Fibroblast of skin of right biceps (primary cell): Measurements from ENCODE around the gene ITCH.
"Not testable (repeated sequence)": the region's sequence is repeated elsewhere in the genome, so short reads cannot be mapped to it uniquely, and the experiment has no call there.

Source experiments
- DNase-seq: peaks from one replicate; pipeline ENCODE4 v3.0.0-alpha.2; 2013

The ITCH gene

DNA sequence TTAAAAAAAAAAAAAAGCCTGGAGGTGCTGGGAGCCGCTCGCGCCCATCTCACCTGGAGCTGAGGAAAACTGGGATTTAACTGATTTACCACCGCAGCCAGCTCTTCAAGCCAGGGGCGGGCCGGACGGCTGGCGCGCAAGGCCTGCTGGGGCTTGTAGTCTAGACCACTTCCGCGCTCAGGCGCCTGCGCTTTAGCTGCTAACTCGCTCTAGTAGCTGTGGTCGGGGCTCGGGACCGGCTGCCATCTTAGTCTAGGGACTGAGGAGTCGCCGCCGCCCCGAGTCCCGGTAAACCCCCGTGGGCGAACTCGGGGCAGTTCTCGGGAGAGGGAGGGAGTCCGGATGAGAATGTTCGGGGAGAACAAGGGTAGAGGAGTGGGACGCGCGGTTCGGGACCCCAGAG is at the start of gene ITCH:
ITCH (plus strand) TSS at position 212 of the 403 bp plus-strand sequence. CDS start 30,539 bp downstream, outside the sequence.
- DNase-seq, result peak; percentile 95

DNA sequence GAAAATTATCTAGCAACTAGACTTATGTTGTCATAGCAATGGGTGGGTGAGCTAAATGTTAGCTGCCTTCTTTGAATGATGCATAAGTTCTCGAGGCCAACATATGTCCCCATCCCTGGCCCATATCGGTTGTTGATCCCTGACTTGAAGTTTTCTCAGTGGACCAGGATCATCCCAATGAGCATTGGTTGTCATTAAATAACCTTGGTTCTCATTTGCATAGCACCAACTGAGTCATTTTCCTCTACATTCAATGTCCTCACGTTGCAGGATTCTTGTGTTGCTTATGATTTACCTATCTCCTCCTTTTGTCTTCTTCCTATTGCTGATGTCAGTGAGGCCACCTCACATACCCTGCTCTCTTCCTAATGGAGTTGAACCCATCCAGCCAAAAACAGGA is 47.8 kb upstream of the ITCH start:
- DNase-seq, result no peak

DNA sequence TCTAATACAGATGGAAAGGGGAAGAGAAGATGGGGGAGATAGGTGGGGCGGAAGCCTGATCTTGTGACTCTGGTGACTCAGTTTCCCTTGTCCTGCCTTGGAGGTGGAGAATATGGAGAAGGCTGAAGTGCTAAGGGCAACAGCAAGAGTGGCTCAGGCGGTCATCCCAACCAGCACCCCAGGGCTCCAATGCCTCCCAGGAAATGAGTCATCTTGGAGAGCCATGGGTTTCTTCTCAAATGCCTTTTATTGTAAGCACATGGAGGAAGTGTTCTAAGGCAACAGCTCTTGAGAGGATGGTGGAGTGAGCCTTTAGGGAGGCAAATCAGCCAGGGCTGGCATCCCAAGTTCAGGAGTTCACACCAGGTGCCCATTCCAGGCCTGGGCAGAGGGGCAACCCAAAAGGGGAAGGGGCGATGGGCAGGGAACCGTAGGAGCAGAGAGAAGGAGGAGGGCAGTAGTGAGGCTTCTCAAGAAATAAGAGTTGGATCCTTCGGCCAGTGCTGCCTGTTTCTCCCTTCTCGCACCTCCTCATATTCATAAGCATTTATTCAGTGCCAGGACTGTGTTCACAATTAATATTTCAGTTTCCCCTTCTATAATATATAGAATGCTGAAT is 46.8 kb upstream of the ITCH start:
- DNase-seq, result peak; percentile 40

DNA sequence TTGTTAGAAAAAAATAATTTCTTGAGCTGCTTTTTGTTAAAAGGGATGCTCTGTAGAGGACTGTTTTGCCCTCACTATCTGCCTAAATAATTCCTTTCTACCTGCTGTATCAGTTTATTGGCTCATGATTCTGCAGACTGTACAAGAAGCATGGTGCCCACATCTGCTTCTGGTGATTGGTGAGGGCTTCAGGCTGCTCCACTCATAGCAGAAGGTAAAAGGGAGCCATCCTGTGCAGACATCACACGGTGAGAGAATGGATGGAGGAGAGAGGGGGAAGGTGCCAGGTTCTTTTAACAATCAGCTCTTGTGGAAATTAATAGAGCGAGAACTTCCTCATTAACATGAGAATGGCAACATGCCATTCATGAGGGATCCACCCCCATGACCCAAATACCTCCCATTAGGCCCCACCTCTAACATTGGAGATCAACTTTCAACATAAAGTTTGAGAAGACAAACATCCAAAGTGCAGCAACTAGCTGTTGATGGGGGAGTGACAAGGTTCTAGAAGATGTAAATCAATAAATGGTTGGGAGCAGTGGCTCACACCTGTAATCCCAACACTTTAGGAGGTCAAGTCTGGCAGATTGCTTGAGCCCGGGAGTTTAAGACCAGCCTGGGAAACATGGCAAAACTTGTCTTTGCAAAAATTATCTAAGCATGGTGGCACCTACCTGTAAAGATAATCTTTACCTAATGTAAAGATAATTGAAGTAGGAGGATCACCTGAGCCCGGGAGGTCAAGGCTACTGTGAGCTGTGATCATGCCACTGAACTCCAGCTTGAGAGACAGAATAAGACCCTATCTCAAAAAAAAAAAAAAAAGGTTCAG is 44.2 kb upstream of the ITCH start:
- DNase-seq, result no peak

DNA sequence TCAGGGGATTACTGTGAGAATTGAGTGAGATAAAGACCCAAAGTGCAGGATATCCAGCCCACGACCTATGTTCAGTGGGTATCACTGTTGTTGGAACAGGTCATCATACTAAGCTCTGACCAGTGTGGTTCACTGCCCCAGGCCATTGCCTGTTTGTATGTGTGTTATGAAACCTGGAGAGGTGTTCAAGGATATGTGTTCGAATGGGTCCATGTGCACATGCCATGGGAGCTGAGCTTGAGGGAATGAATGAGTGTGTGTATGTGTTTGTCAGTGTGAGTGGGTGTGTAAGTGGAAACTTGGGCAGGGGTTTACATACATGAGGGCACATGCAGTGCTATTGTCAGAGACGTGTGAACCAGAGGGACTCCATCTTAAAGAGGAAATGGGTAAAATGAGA is 42.2 kb upstream of the ITCH start:
- DNase-seq, result no peak

DNA sequence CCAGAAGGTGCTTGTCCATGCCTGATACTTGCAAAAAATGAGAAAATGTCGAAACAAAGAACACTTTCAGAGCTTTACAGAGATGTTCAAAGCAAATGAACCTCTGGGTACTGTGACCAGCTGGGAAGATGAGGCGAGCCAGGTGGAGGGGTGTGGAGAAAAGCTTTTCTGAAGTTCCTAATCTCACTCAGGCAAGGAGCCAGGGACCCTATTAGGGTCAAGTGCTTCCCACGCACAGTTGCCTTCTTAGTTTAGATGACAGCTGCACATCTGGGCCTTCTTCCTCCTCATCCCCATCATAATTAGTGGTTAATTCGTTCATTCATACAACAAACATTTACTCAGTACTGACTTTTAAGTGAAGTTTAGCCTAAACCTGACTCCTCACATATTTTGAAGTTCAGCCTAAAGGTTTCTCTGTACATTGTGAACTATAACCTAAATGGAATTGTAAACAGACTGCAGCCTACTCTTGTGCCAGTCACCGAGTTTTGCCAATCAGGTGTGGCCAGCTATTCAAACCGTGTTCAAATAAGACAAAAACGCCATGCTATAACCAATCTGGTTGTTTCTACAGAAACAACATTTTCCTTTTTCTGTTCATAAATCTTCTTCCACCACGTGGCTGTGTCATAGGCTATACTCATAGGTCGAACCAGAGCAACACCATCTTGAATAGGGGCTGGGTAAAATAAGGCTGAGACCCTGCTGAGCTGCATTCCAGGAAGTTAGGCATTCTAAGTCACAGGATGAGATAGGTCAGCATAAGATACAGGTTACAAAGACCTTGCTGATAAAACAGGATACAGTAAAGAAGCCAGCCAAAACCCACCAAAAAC is 40.6 kb upstream of the ITCH start:
- DNase-seq, result no peak

DNA sequence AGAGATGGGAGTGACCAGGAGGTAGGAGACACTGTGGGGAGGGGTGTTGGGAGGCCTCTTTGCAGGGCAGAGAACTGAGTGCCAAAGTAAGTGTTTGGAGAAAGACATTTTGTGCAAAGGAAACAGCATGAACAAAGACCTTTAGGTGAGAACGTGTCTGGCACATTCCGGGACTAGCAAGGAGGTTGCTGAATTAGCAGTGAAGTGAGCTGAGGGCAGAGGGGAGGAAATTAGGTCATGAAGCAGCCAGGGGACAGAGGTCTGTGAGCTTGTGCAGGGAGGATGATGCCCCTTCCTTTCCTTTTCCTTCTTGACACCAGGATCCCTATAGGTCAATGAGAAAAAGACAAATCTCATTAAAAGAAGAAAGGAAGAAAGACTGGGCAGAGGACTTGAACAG is 38.5 kb upstream of the ITCH start:
- no peak for DNase-seq

DNA sequence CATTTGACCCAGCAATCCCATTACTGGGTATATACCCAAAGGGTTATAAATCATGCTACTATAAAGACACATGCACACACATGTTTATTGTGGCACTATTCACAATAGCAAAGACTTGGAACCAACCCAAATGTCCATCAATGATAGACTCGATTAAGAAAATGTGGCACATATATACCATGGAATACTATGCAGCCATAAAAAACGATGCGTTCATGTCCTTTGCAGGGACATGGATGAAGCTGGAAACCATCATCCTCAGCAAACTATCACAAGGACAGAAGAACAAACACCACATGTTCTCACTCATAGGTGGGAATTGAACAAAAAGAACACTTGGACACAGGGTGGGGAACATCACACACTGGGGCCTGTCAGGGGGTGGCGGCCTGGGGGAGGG is 34.9 kb upstream of the ITCH start:
- not testable (repeated sequence) for DNase-seq

DNA sequence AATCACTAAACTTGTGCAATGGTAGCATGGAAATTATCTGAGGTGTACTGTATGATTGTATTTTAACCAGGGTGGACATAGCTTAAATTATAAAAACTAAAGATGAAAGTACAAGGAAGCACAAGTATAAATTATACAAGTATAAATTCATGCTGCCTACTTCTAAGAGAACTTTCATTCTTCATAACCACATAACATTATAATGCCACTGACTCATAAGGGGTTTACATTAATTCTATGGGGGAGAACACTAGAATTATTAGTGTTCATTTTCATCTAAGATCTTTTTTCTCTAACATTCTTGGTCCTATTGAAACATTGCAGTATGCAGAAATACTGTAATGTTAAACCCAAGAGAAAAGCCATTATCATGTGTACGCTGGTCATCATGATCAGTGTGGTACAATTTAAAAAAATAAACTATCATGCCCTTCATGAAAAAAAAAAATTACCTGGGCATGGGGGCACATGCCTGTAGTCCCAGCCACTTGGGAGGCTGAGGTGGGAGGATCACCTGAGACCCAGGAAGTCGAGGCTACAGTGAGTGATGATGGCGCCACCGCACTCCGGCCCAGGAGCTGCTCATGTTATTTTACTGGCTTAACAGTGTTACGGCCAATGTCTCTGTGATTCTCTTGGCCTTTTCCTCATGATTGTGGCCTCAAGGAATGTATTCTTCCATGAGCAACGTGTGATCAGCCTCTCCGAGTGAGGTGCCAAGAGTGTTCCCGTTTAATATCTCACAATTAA is 34.0 kb upstream of the ITCH start:
- DNase-seq, result peak; percentile 41

DNA sequence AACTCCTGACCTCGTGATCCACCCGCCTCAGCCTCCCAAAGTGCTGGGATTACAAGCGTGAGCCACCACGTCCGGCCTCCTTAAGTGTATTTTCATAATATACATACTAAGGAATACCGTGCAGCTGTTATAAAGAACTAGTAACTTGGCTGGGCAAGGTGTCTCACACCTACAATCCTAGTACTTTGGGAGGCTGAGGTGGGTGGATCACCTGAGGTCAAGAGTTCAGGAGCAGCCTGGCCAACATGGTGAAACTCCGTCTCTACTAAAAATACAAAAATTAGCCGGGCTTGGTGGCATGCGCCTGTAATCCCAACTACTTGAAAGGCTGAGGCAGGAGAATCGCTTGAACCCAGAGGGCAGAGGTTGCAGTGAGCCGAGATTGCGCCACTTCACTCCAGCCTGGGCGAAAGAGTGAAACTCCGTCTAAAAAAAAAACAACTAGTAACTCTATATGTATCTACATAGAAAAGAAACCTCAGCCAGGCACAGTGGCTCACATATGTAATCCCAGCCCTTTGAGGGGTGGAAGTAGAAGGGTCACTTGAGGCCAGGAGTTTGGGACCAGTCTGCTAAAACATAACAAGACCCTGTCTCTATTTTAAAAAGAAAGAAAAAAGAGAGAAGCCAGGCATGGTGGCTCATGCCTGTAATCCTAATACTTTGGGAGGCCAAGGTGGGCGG is 32.1 kb upstream of the ITCH start:
- DNase-seq, result not testable (repeated sequence)

DNA sequence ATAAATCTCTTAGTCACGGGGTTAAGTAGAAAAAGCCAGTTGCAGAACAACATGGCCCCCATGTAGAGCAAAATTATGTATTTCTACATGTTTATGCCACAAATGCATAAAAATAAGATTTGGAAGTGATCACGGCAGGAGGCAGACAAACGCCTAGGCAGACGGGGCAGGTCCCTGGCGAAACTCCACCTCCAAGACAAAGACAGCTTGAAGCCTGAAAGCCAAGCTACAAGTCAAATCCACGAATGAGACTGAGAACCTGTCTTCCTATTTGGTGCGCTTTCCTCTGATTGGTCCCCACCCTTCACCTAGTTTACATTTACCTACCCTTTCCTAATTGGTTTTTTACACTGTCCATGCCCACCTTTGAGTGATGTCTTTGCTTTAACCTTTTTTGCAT is 31.2 kb upstream of the ITCH start:
- DNase-seq, result no peak

DNA sequence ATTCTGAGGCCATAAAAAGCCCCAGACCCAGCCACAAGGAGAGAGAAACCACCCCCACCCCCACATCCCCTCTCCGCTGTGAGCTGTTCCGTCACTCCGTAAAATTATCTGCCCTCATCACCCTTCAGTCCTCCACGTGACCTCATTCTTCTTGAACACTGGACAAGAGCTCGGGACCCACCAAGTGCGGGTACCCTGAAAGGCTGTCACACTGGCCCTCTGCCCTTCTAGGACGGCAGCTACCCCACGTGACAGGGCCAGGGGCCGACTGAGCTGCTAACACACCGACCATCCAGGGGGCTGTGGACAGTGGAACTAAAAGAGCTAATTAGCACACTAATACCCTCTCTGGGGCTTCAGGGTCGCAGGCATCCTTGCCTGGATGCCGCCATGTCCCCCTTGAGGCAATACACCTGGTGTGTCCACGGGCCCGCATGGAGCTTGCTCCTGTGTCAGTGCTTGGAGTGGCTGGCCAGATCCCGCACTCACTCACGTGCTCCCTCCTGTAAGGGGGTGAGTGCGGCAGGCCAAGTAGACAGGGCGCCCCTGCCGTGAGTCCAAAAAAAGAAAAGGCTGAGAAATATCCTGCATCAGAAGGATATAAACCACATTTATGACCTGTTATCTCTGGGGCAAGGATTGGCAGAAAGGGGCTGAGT is 30.7 kb upstream of the ITCH start:
- no peak for DNase-seq

DNA sequence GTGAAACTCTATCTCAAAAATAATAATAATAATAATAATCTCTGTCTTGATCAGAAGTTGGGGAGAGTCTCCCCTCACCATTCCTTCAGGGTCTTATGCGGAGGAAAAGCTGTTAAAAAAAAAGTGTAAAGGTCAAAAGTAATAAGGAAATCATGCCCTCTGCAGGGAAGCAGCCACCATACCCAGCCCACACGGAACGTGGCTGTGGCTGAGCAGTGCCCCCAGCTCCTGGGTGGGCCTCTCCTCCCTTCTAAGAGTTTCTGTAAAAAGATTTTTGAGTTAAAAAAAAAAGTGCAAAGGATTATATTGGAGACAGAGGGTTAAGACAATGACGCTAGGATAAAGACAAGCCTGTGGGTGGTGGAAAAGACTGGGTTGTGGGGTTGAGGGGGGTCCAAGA is 29.3 kb upstream of the ITCH start:
- no peak for DNase-seq

DNA sequence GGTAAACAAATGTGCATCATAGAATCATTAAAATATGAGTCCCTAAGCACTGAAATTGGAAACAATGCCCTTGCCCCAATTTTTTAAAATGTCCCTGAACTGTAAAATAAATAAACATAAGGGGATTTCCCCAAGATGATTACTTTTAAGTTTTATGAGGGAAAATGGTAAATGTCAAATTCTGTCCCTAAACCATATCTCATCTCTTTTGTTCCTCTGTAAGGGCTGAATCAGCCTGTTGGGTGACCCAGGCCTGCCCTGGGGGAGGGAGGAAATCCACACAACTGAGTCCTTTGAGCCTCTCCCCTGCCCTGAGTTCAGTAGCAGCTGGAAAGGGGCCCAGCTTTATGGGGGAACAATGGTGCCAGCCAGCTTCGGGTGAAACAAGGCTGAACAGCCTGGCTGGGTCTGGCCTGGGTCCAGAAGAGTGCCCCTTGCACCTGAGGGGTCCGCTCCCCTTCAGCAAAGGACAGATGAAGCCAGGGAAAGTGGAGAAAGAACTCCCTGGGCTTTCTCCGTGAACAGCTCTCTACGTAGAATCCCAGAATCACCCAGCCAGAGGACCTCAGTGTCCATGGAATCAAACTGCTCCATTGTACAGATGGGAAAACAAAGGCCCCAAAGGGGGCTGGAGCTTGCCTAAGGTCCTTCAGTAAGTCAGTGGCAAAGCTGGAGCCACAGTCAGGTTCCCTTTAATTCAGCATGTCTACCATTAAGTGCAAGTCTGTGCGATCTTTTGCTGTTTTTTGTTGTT is 28.2 kb upstream of the ITCH start:
- no peak for DNase-seq

DNA sequence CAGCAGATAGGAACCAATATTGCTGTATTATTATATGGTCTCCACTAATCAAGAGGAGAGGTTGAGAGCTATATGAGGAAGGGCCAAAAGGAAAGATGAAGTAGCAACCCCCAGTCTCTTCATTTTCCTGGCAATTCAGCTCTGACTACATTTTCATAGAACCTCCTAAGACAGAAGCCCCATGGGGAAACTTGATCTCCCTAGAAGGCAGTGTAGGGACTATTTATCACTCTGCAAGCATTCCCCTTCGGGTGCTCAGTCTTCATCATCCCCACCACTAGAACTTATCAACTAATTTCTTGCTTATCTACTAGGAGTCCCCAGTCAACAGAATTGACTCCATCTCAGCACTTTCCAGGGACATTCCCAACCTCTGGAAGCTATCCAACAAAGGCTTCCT is 25.5 kb upstream of the ITCH start:
- no peak for DNase-seq

DNA sequence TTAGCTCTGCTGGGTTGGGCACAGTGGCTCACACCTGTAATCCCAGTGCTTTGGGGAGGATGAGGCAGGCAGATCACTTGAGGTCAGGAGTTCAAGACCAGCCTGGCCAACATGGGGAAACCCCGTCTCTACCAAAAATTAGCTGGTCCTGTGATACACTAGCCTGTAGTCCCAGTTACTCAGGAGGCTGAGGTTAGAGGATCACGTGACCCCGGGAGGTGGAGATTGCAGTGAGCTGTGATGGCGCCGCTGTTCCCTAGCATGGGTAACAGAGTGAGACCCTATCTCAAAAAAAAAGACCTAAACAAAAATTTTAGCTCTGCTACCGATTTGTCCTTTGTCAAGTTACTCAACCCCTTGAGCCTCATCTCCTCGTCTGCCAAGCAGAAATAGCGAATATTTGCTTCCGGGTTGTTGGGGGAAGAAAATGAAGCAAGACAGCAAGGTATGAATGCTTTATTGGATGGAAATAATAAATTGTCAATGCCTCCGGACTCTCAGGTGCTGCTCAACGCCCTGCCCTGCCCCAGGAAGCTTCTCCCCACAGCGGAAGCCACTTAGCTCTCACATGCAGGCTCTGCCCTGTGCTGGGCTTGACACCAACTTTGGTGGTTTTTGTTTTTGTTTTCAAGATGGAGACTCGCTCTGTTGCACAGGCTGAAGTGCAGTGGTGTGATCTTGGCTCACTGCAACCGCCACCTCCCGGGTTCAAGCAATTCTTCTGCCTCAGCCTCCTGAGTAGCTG is 24.9 kb upstream of the ITCH start:
- DNase-seq, result no peak

DNA sequence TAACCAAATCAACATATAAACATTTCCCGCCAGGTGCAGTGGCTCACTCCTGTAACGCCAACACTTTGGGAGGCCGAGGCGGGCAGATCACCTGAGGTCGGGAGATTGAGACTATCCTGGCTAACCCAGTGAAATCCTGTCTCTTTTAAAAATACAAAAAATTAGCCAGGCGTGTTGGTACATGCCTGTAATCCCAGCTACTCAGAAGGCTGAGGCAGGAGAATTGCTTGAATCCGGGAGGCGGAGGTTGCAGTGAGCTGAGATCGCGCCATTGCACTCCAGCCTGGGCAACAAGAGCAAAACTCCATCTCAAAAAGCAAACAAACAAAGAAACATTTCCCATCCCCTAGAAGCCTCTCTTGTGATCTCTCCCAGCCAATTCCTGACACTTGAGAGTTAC is 22.3 kb upstream of the ITCH start:
- DNase-seq, result not testable (repeated sequence)

DNA sequence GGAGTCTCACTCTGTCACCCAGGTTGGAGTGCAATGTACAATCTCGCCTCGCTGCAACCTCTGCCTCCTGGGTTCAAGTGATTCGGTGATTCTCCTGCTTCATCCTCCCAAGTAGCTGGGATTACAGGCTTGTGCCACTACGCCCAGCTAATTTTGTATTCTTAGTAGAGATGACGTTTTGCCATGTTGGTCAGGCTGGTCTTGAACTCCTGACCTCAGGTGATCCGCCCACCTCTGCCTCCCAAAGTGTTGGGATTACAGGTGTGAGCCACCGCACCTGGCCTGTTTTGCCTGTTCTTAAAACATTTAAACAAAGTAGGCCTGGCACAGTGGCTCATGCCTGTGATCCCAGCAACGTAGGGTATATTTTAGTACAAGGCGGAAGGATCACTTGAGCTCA is 21.9 kb upstream of the ITCH start:
- not testable (repeated sequence) for DNase-seq

DNA sequence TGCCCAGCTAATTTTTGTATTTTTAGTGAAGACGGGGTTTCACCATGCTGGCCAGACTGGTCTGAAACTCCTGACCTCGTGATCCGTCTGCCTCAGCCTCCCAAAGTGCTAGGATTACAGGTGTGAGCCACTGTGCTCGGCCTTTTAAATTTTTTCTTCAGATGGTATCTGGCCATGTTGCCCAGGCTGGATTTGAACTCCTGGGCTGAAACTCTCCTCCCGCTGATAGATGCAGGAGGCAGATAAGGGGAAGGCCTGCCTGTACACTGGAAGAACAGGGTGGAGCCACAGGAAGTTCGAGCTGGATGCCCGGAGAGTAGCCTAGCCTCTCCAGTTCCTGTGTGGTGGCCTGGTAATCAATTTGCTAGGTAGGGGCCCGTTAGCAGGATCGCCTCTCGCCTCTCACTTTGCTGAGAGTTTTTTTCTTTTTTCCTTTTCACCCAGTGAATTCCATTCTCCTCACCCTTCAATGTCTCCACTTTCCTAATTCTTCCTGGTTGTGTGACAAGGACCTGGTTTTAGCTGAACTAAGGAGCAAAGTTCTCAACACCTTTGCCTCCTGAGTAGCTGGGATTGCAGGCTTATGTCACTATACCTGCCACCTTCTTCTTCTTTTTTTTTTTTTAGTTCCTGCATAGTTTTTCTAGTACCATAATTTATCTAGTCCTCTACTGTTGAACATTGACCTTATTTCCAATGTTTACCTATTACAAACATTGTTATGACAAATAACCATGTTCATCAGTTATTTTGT is 19.4 kb upstream of the ITCH start:
- no peak for DNase-seq
